CD4-positive, CD25-positive, alpha-beta regulatory T cell (primary cell): ENCODE measurements around the gene FARSB. TPM values are rescaled to one million over a fixed set of nuclear protein-coding genes. Genes with fewer than 3 reads are reported as not detected.

Experiments used
- ATAC-seq, 2 donors: fragments of 150-1000 bp; cut with Tn5 transposase; one replicate each; pipeline ENCODE4 v1.10.0; 2021; ENCODE audit warnings: low read depth in 2 of 2, moderate number of reproducible peaks in 2 of 2, moderate library complexity in 1 of 2
- DNase-seq, 3 donors: peaks; one replicate each; pipeline versions ENCODE4 v3.0.0 to v3.0.0-alpha.2; 2012 to 2022; ENCODE audit warnings: mixed read lengths in 1 of 3
- H3K27ac ChIP-seq: one replicate; pipeline ENCODE4 v1.7.0; 2013; ENCODE audit warnings: mild to moderate bottlenecking, low read length; ENCODE audit not compliant: insufficient read depth, poor library complexity, severe bottlenecking
- H3K27me3 ChIP-seq: one replicate; pipeline ENCODE4 v1.7.0; 2013; ENCODE audit warnings: low read length; ENCODE audit not compliant: control insufficient read depth, insufficient read depth
- H3K36me3 ChIP-seq: one replicate; pipeline ENCODE4 v1.7.0; 2013; ENCODE audit warnings: mild to moderate bottlenecking, low read length, moderate library complexity; ENCODE audit not compliant: control insufficient read depth, insufficient read depth
- H3K4me1 ChIP-seq: 2 replicates; pipeline ENCODE4 v1.7.0; 2013; ENCODE audit warnings: mild to moderate bottlenecking, low read length; ENCODE audit not compliant: insufficient read depth, control insufficient read depth, poor library complexity, severe bottlenecking
- H3K4me3 ChIP-seq: one replicate; pipeline ENCODE4 v1.7.0; 2013; ENCODE audit warnings: low read depth, mild to moderate bottlenecking, low read length, moderate library complexity
- H3K9me3 ChIP-seq, 2 experiments: 1 replicate in 1 of 2; 2 replicates in 1 of 2; pipeline ENCODE4 v1.7.0; 2013; ENCODE audit warnings: low read length in 2 of 2, mild to moderate bottlenecking in 1 of 2, moderate library complexity in 1 of 2; ENCODE audit not compliant: control insufficient read depth in 2 of 2
- H3K27ac Mint-ChIP-seq, 3 donors: one replicate each; pipeline ENCODE4 v1.8.0; 2020 to 2022; ENCODE audit warnings: mild to moderate bottlenecking in 3 of 3, mixed read lengths in 3 of 3, moderate library complexity in 2 of 3
- H3K27me3 Mint-ChIP-seq: one replicate; pipeline ENCODE4 v1.8.0; 2022; ENCODE audit warnings: mild to moderate bottlenecking, mixed read lengths
- H3K36me3 Mint-ChIP-seq: one replicate; pipeline ENCODE4 v1.8.0; 2020; ENCODE audit warnings: mixed read lengths
- H3K4me1 Mint-ChIP-seq, 4 donors: one replicate each; pipeline ENCODE4 v1.8.0; 2020 to 2022; ENCODE audit warnings: mixed read lengths in 4 of 4, mild to moderate bottlenecking in 1 of 4
- H3K4me3 Mint-ChIP-seq, 4 donors: one replicate each; pipeline ENCODE4 v1.8.0; 2020 to 2022; ENCODE audit warnings: mild to moderate bottlenecking in 4 of 4, mixed read lengths in 4 of 4, moderate library complexity in 3 of 4
- H3K9me3 Mint-ChIP-seq, 7 donors: one replicate each; pipeline ENCODE4 v1.8.0; 2020 to 2022; ENCODE audit warnings: mixed read lengths in 7 of 7, mild to moderate bottlenecking in 3 of 7, moderate library complexity in 2 of 7
- polyA plus RNA-seq, 4 donors: library from polyadenylated mRNA; unstranded; fragments of 300-500 nt; fragmentation: Illumina TruSeq; gene quantifications; one replicate each; pipeline ENCODE4 v1.2.3, GENCODE V29; 2021
- total RNA-seq: library from RNA; stranded (reverse); gene quantifications from one replicate; pipeline ENCODE4 v1.2.3, GENCODE V29; 2022

FARSB gene
- total and polyA plus RNA-seq, 5 donors from 2014 or later, result 10.8 to 26.2 (median 25.0) TPM

DNA sequence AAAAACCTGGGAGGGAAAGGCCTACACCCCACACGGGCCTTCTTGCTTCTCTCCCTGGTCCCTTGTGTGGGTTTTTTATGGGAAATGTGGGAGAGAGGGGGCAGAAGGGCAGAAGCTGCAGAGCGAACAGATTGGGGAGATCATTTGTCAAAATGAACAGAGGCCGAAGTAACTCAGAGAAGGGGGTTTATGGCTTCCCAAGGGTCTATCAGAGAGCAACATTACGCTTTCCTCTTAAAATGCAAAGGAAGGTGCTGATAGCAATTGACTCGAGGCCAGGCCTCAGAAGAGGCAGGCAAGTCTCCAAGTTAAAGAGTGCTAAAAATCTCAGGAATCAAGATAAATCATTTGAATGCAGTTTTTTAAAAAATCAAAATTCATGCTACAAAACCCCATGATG, 130.1 kb downstream of the FARSB start:
- DNase-seq, result no peak
- Mint-ChIP-seq H3K4me1 (peaks cover 0 to 2% (median 2%) of the 10 kb centered on the region in 4 donors), H3K9me3 (peaks cover 0 to 3% (median 0%) of the 10 kb centered on the region in 7 donors), H3K4me3 (no peak overlapping the region), H3K27me3 (no peaks in the 10 kb centered on the region), H3K27ac (no peak overlapping the region), H3K36me3 (peaks cover 29% of the 10 kb centered on the region)
- Histone ChIP-seq H3K4me3 (no peak overlapping the region), H3K27ac (no peak overlapping the region), H3K36me3 (peaks cover 16% of the 10 kb centered on the region), H3K27me3 (no peaks in the 10 kb centered on the region), H3K9me3 (no peaks in the 10 kb centered on the region), H3K4me1 (no peaks in the 10 kb centered on the region)
- ATAC-seq, result no peak

DNA sequence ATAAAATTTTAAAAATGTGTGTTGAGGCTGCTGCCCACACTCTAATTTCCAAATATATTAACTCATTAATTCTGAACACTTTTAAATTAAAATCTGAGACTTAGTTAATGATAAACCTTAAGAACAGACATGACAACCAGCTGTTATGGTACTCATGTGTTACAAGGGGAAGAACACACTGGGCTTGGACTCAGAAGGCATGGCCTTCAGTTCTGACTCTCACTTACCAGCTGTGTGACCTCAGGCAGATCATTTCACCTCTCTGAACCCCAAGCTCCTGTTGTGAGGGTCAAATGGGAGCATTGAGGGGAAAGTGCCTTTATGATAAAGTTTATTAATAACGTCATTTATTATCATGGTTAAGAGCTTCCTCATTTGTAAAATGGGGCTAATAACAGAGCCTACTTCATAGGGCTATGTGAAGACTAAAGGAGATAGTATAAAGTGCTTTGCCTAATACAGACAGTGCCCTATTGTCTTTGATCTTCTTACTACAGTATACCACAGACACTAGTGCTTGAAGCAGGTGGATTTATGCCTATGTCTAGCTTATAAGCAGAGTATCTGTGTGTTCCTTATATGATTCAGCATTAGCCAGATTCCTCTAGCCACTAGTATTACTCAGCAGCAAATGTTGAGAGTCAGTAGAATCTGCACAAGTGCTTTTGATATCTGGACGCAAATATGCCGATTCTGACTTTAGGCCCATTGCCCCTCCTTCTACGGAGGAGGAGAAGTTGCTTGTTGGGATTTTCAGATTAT, 131.9 kb downstream of the FARSB start:
- Mint-ChIP-seq H3K9me3 (peaks cover 0 to 3% (median 0%) of the 10 kb centered on the region in 7 donors), H3K4me1 (peaks cover 0 to 2% (median under 1%) of the 10 kb centered on the region in 4 donors), H3K36me3 (peaks cover 25% of the 10 kb centered on the region), H3K4me3 (no peak overlapping the region), H3K27me3 (no peaks in the 10 kb centered on the region), H3K27ac (no peak overlapping the region)
- H3K4me3 ChIP-seq, result no peak overlapping the region
- H3K27ac ChIP-seq, result no peak overlapping the region
- DNase-seq, result no peak
- ATAC-seq, result no peak
- H3K36me3 ChIP-seq, result peaks cover 16% of the 10 kb centered on the region
- no peaks in the 10 kb centered on the region for H3K4me1 ChIP-seq
- no peaks in the 10 kb centered on the region for H3K9me3 ChIP-seq
- H3K27me3 ChIP-seq, result no peaks in the 10 kb centered on the region

DNA sequence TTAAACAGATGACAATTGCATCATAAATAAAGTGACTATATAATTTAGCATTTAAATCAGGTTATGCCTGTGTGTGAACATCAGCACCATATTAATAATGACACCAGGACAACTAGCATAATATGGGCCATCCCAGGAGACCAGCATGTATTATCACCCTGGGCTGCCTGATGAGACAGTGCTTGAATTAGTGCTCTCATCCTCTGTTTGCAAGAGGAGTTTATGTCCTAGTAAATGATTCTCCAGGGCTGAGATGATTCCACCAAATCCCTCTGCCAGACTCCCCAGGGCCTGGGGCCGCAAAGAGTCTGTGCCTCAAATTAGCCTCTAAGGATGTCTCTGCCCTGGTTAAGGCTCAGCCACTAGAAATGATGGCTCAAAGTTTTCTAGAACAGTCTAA, 133.8 kb downstream of the FARSB start:
- Histone ChIP-seq H3K4me1 (no peaks in the 10 kb centered on the region), H3K4me3 (no peak overlapping the region), H3K27ac (no peak overlapping the region), H3K9me3 (no peaks in the 10 kb centered on the region), H3K36me3 (peaks cover 16% of the 10 kb centered on the region), H3K27me3 (no peaks in the 10 kb centered on the region)
- no peak overlapping the region for H3K4me3 Mint-ChIP-seq
- peaks cover 0 to 4% (median 2%) of the 10 kb centered on the region in 4 donors for H3K4me1 Mint-ChIP-seq
- H3K27ac Mint-ChIP-seq, result no peak overlapping the region
- H3K27me3 Mint-ChIP-seq, result no peaks in the 10 kb centered on the region
- H3K9me3 Mint-ChIP-seq, result peaks cover 0 to 3% (median 0%) of the 10 kb centered on the region in 7 donors
- peaks cover 22% of the 10 kb centered on the region for H3K36me3 Mint-ChIP-seq
- no peak for ATAC-seq
- DNase-seq, result no peak

DNA sequence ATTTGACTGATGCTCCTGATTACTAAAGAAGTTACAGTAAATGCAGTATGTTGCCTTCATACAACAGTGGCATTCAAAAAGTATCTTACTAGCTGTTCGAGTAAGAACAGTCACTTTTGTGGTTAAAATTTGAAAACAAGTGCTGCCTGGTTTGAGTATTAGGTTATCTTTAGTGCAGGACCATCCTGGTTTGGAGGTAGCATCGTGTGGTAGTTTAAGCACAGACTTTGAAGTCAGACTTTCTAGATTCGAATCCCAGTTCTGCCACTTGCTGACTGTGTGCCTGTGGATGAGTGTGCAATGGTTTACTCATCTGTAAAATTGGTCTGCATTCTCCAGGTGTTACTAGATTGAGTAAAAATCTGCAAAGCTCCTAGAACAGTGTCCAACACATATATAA, 134.8 kb downstream of the FARSB start:
- peaks cover 12% of the 10 kb centered on the region for H3K36me3 ChIP-seq
- Mint-ChIP-seq H3K4me3 (no peak overlapping the region), H3K27ac (no peak overlapping the region), H3K27me3 (no peaks in the 10 kb centered on the region), H3K9me3 (peaks cover 0 to 1% (median 0%) of the 10 kb centered on the region in 7 donors), H3K36me3 (peaks cover 12% of the 10 kb centered on the region), H3K4me1 (peaks cover 0 to 4% (median under 1%) of the 10 kb centered on the region in 4 donors)
- no peaks in the 10 kb centered on the region for H3K4me1 ChIP-seq
- ATAC-seq, result no peak
- no peaks in the 10 kb centered on the region for H3K9me3 ChIP-seq
- no peaks in the 10 kb centered on the region for H3K27me3 ChIP-seq
- no peak overlapping the region for H3K4me3 ChIP-seq
- no peak for DNase-seq
- H3K27ac ChIP-seq, result no peak overlapping the region

Other genes with a start within 250 kb of the FARSB start
- 8.3 TPM for gene SGPP2, start 231.5 kb downstream of the FARSB start, total RNA-seq
- gene SGPP2, start 231.5 kb downstream of the FARSB start, polyA plus RNA-seq, result 1 to 10 TPM; 2.7 to 7.2 (median 3.9) TPM
- not detected for gene MOGAT1, start 15.6 kb upstream of the FARSB start, total RNA-seq
- gene MOGAT1, start 15.6 kb upstream of the FARSB start, polyA plus RNA-seq, result not detected
- gene ACSL3, start 204.9 kb upstream of the FARSB start, total RNA-seq, result 60.0 TPM
- 10 to 100 TPM; 20.1 to 31.7 (median 27.0) TPM for gene ACSL3, start 204.9 kb upstream of the FARSB start, polyA plus RNA-seq